SK-N-SH (cell line): Measurements from ENCODE around the gene COP1. TPM values are rescaled to one million over a fixed set of nuclear protein-coding genes. Genes with fewer than 3 reads are reported as not detected.

Experiments
- CTCF ChIA-PET: fragments of 300-600, 350-600 bp; formaldehyde crosslinking; extraction: SDS; loops from one replicate; lab custom pipeline; 2021; lab: Yijun Ruan, JAX
- POLR2A ChIA-PET: fragments of 350-600 bp; sonication (Branson Sonifier 250); formaldehyde crosslinking; extraction: SDS; loops from one replicate; lab custom pipeline; 2020; ENCODE audit warnings: antibody characterized with exemption, inconsistent platforms; lab: Yijun Ruan, JAX
- DNase-seq: peaks from one replicate; pipeline ENCODE4 v3.0.0; 2012
- H2AFZ ChIP-seq: fragments of 200-600 bp; sonication (generic); 2 replicates; pipeline ENCODE4 v1.8.1; 2016; ENCODE audit warnings: antibody characterized with exemption, mild to moderate bottlenecking, low read depth
- H3F3A ChIP-seq: fragments of 200-600 bp; sonication (generic); replicated peaks from 2 replicates; pipeline ENCODE3; 2016; ENCODE audit warnings: antibody characterized with exemption, mild to moderate bottlenecking; ENCODE audit not compliant: insufficient read depth
- H3K27ac ChIP-seq, 2 experiments: fragments of 200-500 bp in 1 of 2; fragments of 200-600 bp in 1 of 2; sonication (Bioruptor generic) in 1 of 2; sonication (generic), shearing (Covaris generic) in 1 of 2; 2 replicates each; pipeline versions ENCODE4 v1.5.1 to v1.6.1; 2014 to 2016; ENCODE audit warnings: low read depth in 2 of 2, inconsistent platforms in 1 of 2, low read length in 1 of 2, mild to moderate bottlenecking in 1 of 2, mixed read lengths in 1 of 2
- H3K27me3 ChIP-seq: fragments of 200-600 bp; sonication (generic), shearing (Covaris generic); 2 replicates; pipeline ENCODE4 v1.6.1; 2016; ENCODE audit warnings: mixed run types; ENCODE audit not compliant: insufficient read depth
- H3K36me3 ChIP-seq, 2 experiments: fragments of 200-500 bp in 1 of 2; fragments of 200-600 bp in 1 of 2; sonication (Bioruptor generic) in 1 of 2; sonication (generic) in 1 of 2; replicated peaks in 1 of 2; 2 replicates each; pipeline versions ENCODE3 to v1.5.1; 2014 to 2016; ENCODE audit warnings: low read length in 1 of 2, mild to moderate bottlenecking in 1 of 2; ENCODE audit not compliant: insufficient read depth in 2 of 2, control insufficient read depth in 1 of 2
- H3K4me1 ChIP-seq, 2 experiments: fragments of 200-500 bp in 1 of 2; fragments of 200-600 bp in 1 of 2; sonication (Bioruptor generic) in 1 of 2; sonication (generic), shearing (Covaris generic) in 1 of 2; 2 replicates each; pipeline versions ENCODE4 v1.5.1 to v1.6.1; 2014 to 2016; ENCODE audit warnings: low read depth in 1 of 2, low read length in 1 of 2, mixed run types in 1 of 2; ENCODE audit not compliant: insufficient read depth in 2 of 2, control insufficient read depth in 1 of 2
- H3K4me2 ChIP-seq: fragments of 200-600 bp; sonication (generic), shearing (Covaris generic); 2 replicates; pipeline ENCODE4 v1.6.1; 2017; ENCODE audit warnings: mixed run types
- H3K4me3 ChIP-seq, 2 experiments: fragments of 200-500 bp in 1 of 2; fragments of 200-600 bp in 1 of 2; sonication (Bioruptor generic) in 1 of 2; sonication (generic), shearing (Covaris generic) in 1 of 2; 2 replicates each; pipeline versions ENCODE4 v1.5.1 to v1.8.1; 2014 to 2016; ENCODE audit warnings: low read depth in 2 of 2, inconsistent platforms in 1 of 2, low read length in 1 of 2, mild to moderate bottlenecking in 1 of 2, mixed read lengths in 1 of 2, moderate library complexity in 1 of 2
- H3K79me2 ChIP-seq: fragments of 200-600 bp; sonication (generic); 2 replicates; pipeline ENCODE4 v1.8.1; 2017; ENCODE audit warnings: mild to moderate bottlenecking; ENCODE audit not compliant: insufficient read depth
- H3K9ac ChIP-seq: fragments of 200-600 bp; sonication (generic); 2 replicates; pipeline ENCODE4 v1.6.1; 2017; ENCODE audit warnings: mixed run types
- H3K9me2 ChIP-seq: fragments of 200-600 bp; sonication (generic); 2 replicates; pipeline ENCODE4 v1.6.1; 2017; ENCODE audit warnings: mixed run types
- H3K9me3 ChIP-seq: fragments of 200-600 bp; sonication (generic); 2 replicates; pipeline ENCODE4 v1.6.1; 2017; ENCODE audit warnings: mixed run types, mild to moderate bottlenecking, moderate library complexity
- H4K20me1 ChIP-seq: fragments of 200-600 bp; sonication (generic); 2 replicates; pipeline ENCODE4 v1.6.1; 2017; ENCODE audit warnings: mild to moderate bottlenecking, mixed run types; ENCODE audit not compliant: insufficient read depth
- ELF1 ChIP-seq: IDR thresholded peaks from 2 replicates; pipeline ENCODE4 v1.4.0; 2012
- EP300 ChIP-seq, 2 experiments: IDR thresholded peaks; 2 replicates each; pipeline versions ENCODE4 v1.4.0 to v1.6.1; 2012; ENCODE audit warnings: borderline replicate concordance in 1 of 2, low read depth in 1 of 2, low read length in 1 of 2
- EZH2phosphoT487 ChIP-seq: fragments of 200-600 bp; sonication (generic); IDR thresholded peaks from 2 replicates; pipeline ENCODE4 v1.6.1; 2017; ENCODE audit warnings: low read depth, mixed run types, mild to moderate bottlenecking, antibody characterized with exemption, moderate library complexity, borderline replicate concordance
- FOSL2 ChIP-seq: IDR thresholded peaks from 2 replicates; pipeline ENCODE4 v1.4.0; 2012; ENCODE audit warnings: low read depth, mild to moderate bottlenecking, moderate library complexity, borderline replicate concordance
- FOXM1 ChIP-seq: IDR thresholded peaks from 2 replicates; pipeline ENCODE4 v1.4.0; 2012; ENCODE audit warnings: low read depth, mild to moderate bottlenecking
- NFIC ChIP-seq: IDR thresholded peaks from 2 replicates; pipeline ENCODE4 v1.4.0; 2012; ENCODE audit warnings: borderline replicate concordance
- RAD21 ChIP-seq: IDR thresholded peaks from 2 replicates; pipeline ENCODE4 v1.6.1; 2012; ENCODE audit warnings: mild to moderate bottlenecking, low read length
- RFX5 ChIP-seq: IDR thresholded peaks from 2 replicates; pipeline ENCODE4 v1.6.1; 2012; ENCODE audit warnings: mild to moderate bottlenecking, improper control_type of control experiment, low read length
- SMC3 ChIP-seq: IDR thresholded peaks from 2 replicates; pipeline ENCODE4 v1.6.1; 2012; ENCODE audit warnings: low read depth, low read length, improper control_type of control experiment
- TAF1 ChIP-seq: IDR thresholded peaks from 2 replicates; pipeline ENCODE4 v1.6.1; 2012; ENCODE audit warnings: low read depth, mild to moderate bottlenecking, low read length, moderate library complexity, borderline replicate concordance
- WGBS: methylation state at CpG from one replicate; pipeline ENCODE4 v1.1.6; 2017; ENCODE audit warnings: low lambda C conversion rate; 5-methylcytosine and 5-hydroxymethylcytosine counted together
- polyA plus RNA-seq, 3 experiments: library from polyadenylated mRNA; depleted of rRNA; stranded (reverse); fragments of >200 nt; gene quantifications; 2 replicates each; pipeline ENCODE4 v1.2.3, GENCODE V29; 2012
- TF ChIP-seq, protein P1 (sequence below): IDR thresholded peaks from 2 replicates; pipeline ENCODE4 v1.6.1; 2012; ENCODE audit warnings: mild to moderate bottlenecking, low read depth, low read length, moderate library complexity
- TF ChIP-seq, protein P2 (sequence below): IDR thresholded peaks from 2 replicates; pipeline ENCODE4 v1.4.0; 2012; ENCODE audit warnings: low read depth, borderline replicate concordance
- TF ChIP-seq, protein P3 (sequence below): IDR thresholded peaks from 2 replicates; pipeline ENCODE4 v1.4.0; 2012; ENCODE audit warnings: low read depth, borderline replicate concordance
- TF ChIP-seq, protein P4 (sequence below): fragments of 150-350 bp; IDR thresholded peaks from 2 replicates; pipeline ENCODE4 v1.6.1; 2017; ENCODE audit warnings: antibody characterized with exemption, low read length, low read depth, borderline replicate concordance

COP1 gene
- polyA plus RNA-seq, 1 of the 3 experiments (the other 2 are of a cell fraction) = 10.3 TPM

DNA sequence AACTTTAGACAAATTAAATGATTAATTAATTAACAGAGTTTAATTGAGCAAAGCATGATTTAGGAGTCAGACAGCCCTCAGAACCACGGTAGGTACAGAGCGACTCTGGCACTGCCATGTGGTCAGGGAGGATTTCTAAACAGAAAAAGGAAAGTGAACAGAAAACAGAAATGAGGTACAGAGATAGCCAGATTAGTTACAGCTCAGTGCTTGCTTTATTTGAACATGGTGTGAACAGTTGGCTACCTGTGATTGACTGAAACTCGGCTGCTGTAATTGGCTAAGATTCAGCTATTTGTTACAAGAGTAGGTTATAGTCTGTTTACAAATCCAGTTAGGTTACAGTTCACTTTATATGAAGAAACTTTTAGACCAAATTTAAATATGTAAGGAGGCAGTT, 300.7 kb downstream of the COP1 start:
- TF ChIP-seq EZH2phosphoT487 (no peak), EP300 (IDR thresholded peaks at IDR 0.05; ENCODE audit: borderline replicate concordance in 1 of 2, low read depth in 1 of 2, low read length in 1 of 2) (no peak), FOXM1 (no peak), RFX5 (no peak), RAD21 (no peak), FOSL2 (no peak), ELF1 (no peak), SMC3 (no peak), NFIC (no peak), TAF1 (no peak)
- TF ChIP-seq, protein P1, sequence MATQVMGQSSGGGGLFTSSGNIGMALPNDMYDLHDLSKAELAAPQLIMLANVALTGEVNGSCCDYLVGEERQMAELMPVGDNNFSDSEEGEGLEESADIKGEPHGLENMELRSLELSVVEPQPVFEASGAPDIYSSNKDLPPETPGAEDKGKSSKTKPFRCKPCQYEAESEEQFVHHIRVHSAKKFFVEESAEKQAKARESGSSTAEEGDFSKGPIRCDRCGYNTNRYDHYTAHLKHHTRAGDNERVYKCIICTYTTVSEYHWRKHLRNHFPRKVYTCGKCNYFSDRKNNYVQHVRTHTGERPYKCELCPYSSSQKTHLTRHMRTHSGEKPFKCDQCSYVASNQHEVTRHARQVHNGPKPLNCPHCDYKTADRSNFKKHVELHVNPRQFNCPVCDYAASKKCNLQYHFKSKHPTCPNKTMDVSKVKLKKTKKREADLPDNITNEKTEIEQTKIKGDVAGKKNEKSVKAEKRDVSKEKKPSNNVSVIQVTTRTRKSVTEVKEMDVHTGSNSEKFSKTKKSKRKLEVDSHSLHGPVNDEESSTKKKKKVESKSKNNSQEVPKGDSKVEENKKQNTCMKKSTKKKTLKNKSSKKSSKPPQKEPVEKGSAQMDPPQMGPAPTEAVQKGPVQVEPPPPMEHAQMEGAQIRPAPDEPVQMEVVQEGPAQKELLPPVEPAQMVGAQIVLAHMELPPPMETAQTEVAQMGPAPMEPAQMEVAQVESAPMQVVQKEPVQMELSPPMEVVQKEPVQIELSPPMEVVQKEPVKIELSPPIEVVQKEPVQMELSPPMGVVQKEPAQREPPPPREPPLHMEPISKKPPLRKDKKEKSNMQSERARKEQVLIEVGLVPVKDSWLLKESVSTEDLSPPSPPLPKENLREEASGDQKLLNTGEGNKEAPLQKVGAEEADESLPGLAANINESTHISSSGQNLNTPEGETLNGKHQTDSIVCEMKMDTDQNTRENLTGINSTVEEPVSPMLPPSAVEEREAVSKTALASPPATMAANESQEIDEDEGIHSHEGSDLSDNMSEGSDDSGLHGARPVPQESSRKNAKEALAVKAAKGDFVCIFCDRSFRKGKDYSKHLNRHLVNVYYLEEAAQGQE = no peak
- TF ChIP-seq, protein P2, sequence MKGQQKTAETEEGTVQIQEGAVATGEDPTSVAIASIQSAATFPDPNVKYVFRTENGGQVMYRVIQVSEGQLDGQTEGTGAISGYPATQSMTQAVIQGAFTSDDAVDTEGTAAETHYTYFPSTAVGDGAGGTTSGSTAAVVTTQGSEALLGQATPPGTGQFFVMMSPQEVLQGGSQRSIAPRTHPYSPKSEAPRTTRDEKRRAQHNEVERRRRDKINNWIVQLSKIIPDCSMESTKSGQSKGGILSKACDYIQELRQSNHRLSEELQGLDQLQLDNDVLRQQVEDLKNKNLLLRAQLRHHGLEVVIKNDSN = no peak
- TF ChIP-seq, protein P3, sequence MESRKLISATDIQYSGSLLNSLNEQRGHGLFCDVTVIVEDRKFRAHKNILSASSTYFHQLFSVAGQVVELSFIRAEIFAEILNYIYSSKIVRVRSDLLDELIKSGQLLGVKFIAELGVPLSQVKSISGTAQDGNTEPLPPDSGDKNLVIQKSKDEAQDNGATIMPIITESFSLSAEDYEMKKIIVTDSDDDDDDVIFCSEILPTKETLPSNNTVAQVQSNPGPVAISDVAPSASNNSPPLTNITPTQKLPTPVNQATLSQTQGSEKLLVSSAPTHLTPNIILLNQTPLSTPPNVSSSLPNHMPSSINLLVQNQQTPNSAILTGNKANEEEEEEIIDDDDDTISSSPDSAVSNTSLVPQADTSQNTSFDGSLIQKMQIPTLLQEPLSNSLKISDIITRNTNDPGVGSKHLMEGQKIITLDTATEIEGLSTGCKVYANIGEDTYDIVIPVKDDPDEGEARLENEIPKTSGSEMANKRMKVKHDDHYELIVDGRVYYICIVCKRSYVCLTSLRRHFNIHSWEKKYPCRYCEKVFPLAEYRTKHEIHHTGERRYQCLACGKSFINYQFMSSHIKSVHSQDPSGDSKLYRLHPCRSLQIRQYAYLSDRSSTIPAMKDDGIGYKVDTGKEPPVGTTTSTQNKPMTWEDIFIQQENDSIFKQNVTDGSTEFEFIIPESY = no peak
- TF ChIP-seq, protein P4, sequence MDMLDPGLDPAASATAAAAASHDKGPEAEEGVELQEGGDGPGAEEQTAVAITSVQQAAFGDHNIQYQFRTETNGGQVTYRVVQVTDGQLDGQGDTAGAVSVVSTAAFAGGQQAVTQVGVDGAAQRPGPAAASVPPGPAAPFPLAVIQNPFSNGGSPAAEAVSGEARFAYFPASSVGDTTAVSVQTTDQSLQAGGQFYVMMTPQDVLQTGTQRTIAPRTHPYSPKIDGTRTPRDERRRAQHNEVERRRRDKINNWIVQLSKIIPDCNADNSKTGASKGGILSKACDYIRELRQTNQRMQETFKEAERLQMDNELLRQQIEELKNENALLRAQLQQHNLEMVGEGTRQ = no peak
- Histone ChIP-seq H4K20me1 (no peaks in the 10 kb centered on the region), H3K9me3 (peaks cover 7% of the 10 kb centered on the region), H3K4me2 (no peak overlapping the region), H3K27ac (no peak overlapping the region), H3F3A (no peaks in the 10 kb centered on the region), H3K36me3 (peaks cover 9 to 23% of the 10 kb centered on the region in 2 experiments), H3K79me2 (no peaks in the 10 kb centered on the region), H3K9me2 (no peaks in the 10 kb centered on the region), H3K9ac (no peak overlapping the region), H2AFZ (no peak overlapping the region), H3K27me3 (no peaks in the 10 kb centered on the region), H3K4me3 (no peak overlapping the region), H3K4me1 (no peaks in the 10 kb centered on the region)
- ChIA-PET CTCF (no interaction called here), POLR2A (no interaction called here)
- WGBS = 97% methylated on average over 3 of the region's 3 CpGs
- no peak for DNase-seq
